Fibroblast of skin of back (primary cell): ENCODE measurements around the gene ARHGAP20.

Experiments used
- DNase-seq: peaks from one replicate; pipeline ENCODE4 v3.0.0-alpha.2; 2013

The ARHGAP20 gene

GRCh38 chr11:110613197-110613918 is 98.9 kb downstream of the ARHGAP20 start:
- DNase-seq = no peak

- no peak for DNase-seq
These were observed 105.8 kb downstream of the ARHGAP20 start for GRCh38 chr11:110606415-110606814.

GRCh38 chr11:110601936-110602335 is 110.3 kb downstream of the ARHGAP20 start:
- DNase-seq = no peak

GRCh38 chr11:110600322-110600721 is 111.9 kb downstream of the ARHGAP20 start:
- DNase-seq = no peak

- DNase-seq = no peak
These were observed 113.0 kb downstream of the ARHGAP20 start for GRCh38 chr11:110599207-110599606.

GRCh38 chr11:110598725-110599124 is 113.5 kb downstream of the ARHGAP20 start:
- DNase-seq = no peak

GRCh38 chr11:110587972-110588371 is 124.3 kb downstream of the ARHGAP20 start:
- no peak for DNase-seq

GRCh38 chr11:110587129-110587528 is 125.1 kb downstream of the ARHGAP20 start:
- no peak for DNase-seq

GRCh38 chr11:110584150-110584549 is 128.1 kb downstream of the ARHGAP20 start:
- DNase-seq = no peak

GRCh38 chr11:110582728-110583432 is 129.4 kb downstream of the ARHGAP20 start:
- no peak for DNase-seq

- DNase-seq = no peak
These were observed 131.7 kb downstream of the ARHGAP20 start for GRCh38 chr11:110580571-110580970.

- no peak for DNase-seq
These were observed 138.8 kb downstream of the ARHGAP20 start for GRCh38 chr11:110573411-110573810.

- DNase-seq = no peak
These were observed 141.0 kb downstream of the ARHGAP20 start for GRCh38 chr11:110571081-110571720.

- DNase-seq = no peak
These were observed 145.7 kb downstream of the ARHGAP20 start for GRCh38 chr11:110566577-110566976.

- DNase-seq = no peak
These were observed 146.6 kb downstream of the ARHGAP20 start for GRCh38 chr11:110565357-110566336.

- DNase-seq = no peak
These were observed 147.4 kb downstream of the ARHGAP20 start for GRCh38 chr11:110564676-110565356.

- no peak for DNase-seq
These were observed 167.5 kb downstream of the ARHGAP20 start for GRCh38 chr11:110544779-110545178.

- no peak for DNase-seq
These were observed 174.1 kb downstream of the ARHGAP20 start for GRCh38 chr11:110538154-110538553.

GRCh38 chr11:110530900-110531741 is 181.1 kb downstream of the ARHGAP20 start:
- no peak for DNase-seq

- DNase-seq = no peak
These were observed 183.2 kb downstream of the ARHGAP20 start for GRCh38 chr11:110529043-110529442.

GRCh38 chr11:110527146-110527545 is 185.1 kb downstream of the ARHGAP20 start:
- peak; percentile 51 for DNase-seq
